ENCODE results near the gene GGT5.
"Not testable (repeated sequence)": the region's sequence is repeated elsewhere in the genome, so short reads cannot be mapped to it uniquely, and the experiment has no call there.

Gene GGT5

GRCh38 chr22:24211716-24212115, 33.2 kb downstream of the GGT5 start:
- H3K4me3 ChIP-seq; DNase-seq (ENCODE audit: low spot score in 2 of 2); H3K27me3 ChIP-seq (ENCODE audit: low read depth); H3K36me3 ChIP-seq (replicated peaks); H3K9me3 ChIP-seq; in situ Hi-C loops (cut with MboI; ENCODE audit: low sequenced_read_pairs): not testable (repeated sequence)
- peaks cover 19% of the 10 kb centered on the region for H3K4me1 ChIP-seq

- H3K4me3 ChIP-seq; H3K9me3 ChIP-seq; DNase-seq (ENCODE audit: low spot score in 2 of 2); H3K27me3 ChIP-seq (ENCODE audit: low read depth); H3K36me3 ChIP-seq (replicated peaks); in situ Hi-C loops (cut with MboI; ENCODE audit: low sequenced_read_pairs): not testable (repeated sequence)
- H3K4me1 ChIP-seq, result peaks cover 24% of the 10 kb centered on the region
Observed at GRCh38 chr22:24210409-24210808, 34.5 kb downstream of the GGT5 start.

GRCh38 chr22:24209687-24210086, 35.2 kb downstream of the GGT5 start:
- DNase-seq (ENCODE audit: low spot score in 2 of 2), result no peak
- in situ Hi-C loops (cut with MboI; ENCODE audit: low sequenced_read_pairs), result no loop called here
- Histone ChIP-seq H3K4me1 (peaks cover 24% of the 10 kb centered on the region), H3K36me3 (replicated peaks) (no peaks in the 10 kb centered on the region), H3K9me3 (peaks cover 8% of the 10 kb centered on the region; the same call in 1 of the 2 replicates), H3K27me3 (ENCODE audit: low read depth) (no peaks in the 10 kb centered on the region), H3K4me3 (no peak overlapping the region)

GRCh38 chr22:24209016-24209415, 35.9 kb downstream of the GGT5 start:
- in situ Hi-C loops (cut with MboI; ENCODE audit: low sequenced_read_pairs), result no loop called here
- Histone ChIP-seq H3K4me1 (peaks cover 24% of the 10 kb centered on the region), H3K27me3 (ENCODE audit: low read depth) (no peaks in the 10 kb centered on the region), H3K9me3 (peaks cover 13% of the 10 kb centered on the region; the same call in 1 of the 2 replicates), H3K36me3 (replicated peaks) (no peaks in the 10 kb centered on the region), H3K4me3 (no peak overlapping the region)
- no peak for DNase-seq (ENCODE audit: low spot score in 2 of 2)

GRCh38 chr22:24208012-24208749, 36.7 kb downstream of the GGT5 start:
- peaks cover 13% of the 10 kb centered on the region; the same call in 1 of the 2 replicates for H3K9me3 ChIP-seq
- in situ Hi-C loops (cut with MboI; ENCODE audit: low sequenced_read_pairs), result no loop called here
- H3K4me3 ChIP-seq, result no peak overlapping the region
- no peak for DNase-seq (ENCODE audit: low spot score in 2 of 2)
- H3K4me1 ChIP-seq, result peaks cover 24% of the 10 kb centered on the region
- H3K27me3 ChIP-seq (ENCODE audit: low read depth), result no peaks in the 10 kb centered on the region
- no peaks in the 10 kb centered on the region for H3K36me3 ChIP-seq (replicated peaks)

GRCh38 chr22:24207264-24208011, 37.4 kb downstream of the GGT5 start:
- peaks cover 13% of the 10 kb centered on the region; the same call in 1 of the 2 replicates for H3K9me3 ChIP-seq
- H3K27me3 ChIP-seq (ENCODE audit: low read depth), result no peaks in the 10 kb centered on the region
- H3K36me3 ChIP-seq (replicated peaks), result no peaks in the 10 kb centered on the region
- in situ Hi-C loops (cut with MboI; ENCODE audit: low sequenced_read_pairs), result no loop called here
- H3K4me1 ChIP-seq, result peaks cover 24% of the 10 kb centered on the region
- no peak for DNase-seq (ENCODE audit: low spot score in 2 of 2)
- no peak overlapping the region for H3K4me3 ChIP-seq

GRCh38 chr22:24206460-24207263, 38.2 kb downstream of the GGT5 start:
- peaks cover 13% of the 10 kb centered on the region; the same call in 1 of the 2 replicates for H3K9me3 ChIP-seq
- peaks cover 18% of the 10 kb centered on the region for H3K4me1 ChIP-seq
- H3K4me3 ChIP-seq; in situ Hi-C loops (cut with MboI; ENCODE audit: low sequenced_read_pairs); H3K36me3 ChIP-seq (replicated peaks); H3K27me3 ChIP-seq (ENCODE audit: low read depth); DNase-seq (ENCODE audit: low spot score in 2 of 2): not testable (repeated sequence)

- Histone ChIP-seq H3K9me3 (peaks cover 13% of the 10 kb centered on the region; the same call in 1 of the 2 replicates), H3K4me3 (no peak overlapping the region), H3K27me3 (ENCODE audit: low read depth) (no peaks in the 10 kb centered on the region), H3K4me1 (peaks cover 15% of the 10 kb centered on the region), H3K36me3 (replicated peaks) (no peaks in the 10 kb centered on the region)
- no peak for DNase-seq (ENCODE audit: low spot score in 2 of 2)
- in situ Hi-C loops (cut with MboI; ENCODE audit: low sequenced_read_pairs), result no loop called here
Observed at GRCh38 chr22:24205438-24206195, 39.3 kb downstream of the GGT5 start.

- Histone ChIP-seq H3K4me1 (peaks cover 11% of the 10 kb centered on the region), H3K9me3 (peaks cover 13% of the 10 kb centered on the region; the same call in 1 of the 2 replicates)
- H3K27me3 ChIP-seq (ENCODE audit: low read depth); in situ Hi-C loops (cut with MboI; ENCODE audit: low sequenced_read_pairs); H3K36me3 ChIP-seq (replicated peaks); H3K4me3 ChIP-seq; DNase-seq (ENCODE audit: low spot score in 2 of 2): not testable (repeated sequence)
Observed at GRCh38 chr22:24203856-24204255, 41.0 kb downstream of the GGT5 start.

GRCh38 chr22:24201681-24202614, 42.9 kb downstream of the GGT5 start:
- Histone ChIP-seq H3K36me3 (replicated peaks) (no peaks in the 10 kb centered on the region), H3K9me3 (peaks cover 13% of the 10 kb centered on the region; the same call in 1 of the 2 replicates), H3K4me1 (peaks cover 7% of the 10 kb centered on the region), H3K4me3 (no peak overlapping the region), H3K27me3 (ENCODE audit: low read depth) (no peaks in the 10 kb centered on the region)
- DNase-seq (ENCODE audit: low spot score in 2 of 2), result no peak
- in situ Hi-C loops (cut with MboI; ENCODE audit: low sequenced_read_pairs), result no loop called here

GRCh38 chr22:24200619-24201212, 44.2 kb downstream of the GGT5 start:
- Histone ChIP-seq H3K27me3 (ENCODE audit: low read depth) (no peaks in the 10 kb centered on the region), H3K4me1 (0 out of 2 replicates have a peak, but pooled peaks cover 2% of the 10 kb centered on the region), H3K9me3 (peaks cover 13% of the 10 kb centered on the region; the same call in 1 of the 2 replicates), H3K4me3 (no peak overlapping the region), H3K36me3 (replicated peaks) (no peaks in the 10 kb centered on the region)
- no peak for DNase-seq (ENCODE audit: low spot score in 2 of 2)
- in situ Hi-C loops (cut with MboI; ENCODE audit: low sequenced_read_pairs), result no loop called here

- in situ Hi-C loops (cut with MboI; ENCODE audit: low sequenced_read_pairs), result loop anchor here (10.0 kb wide), 1 partner anchor 46 kb away; the partner anchor contains the start of gene GGT5
- H3K4me1 ChIP-seq, result no peaks in the 10 kb centered on the region
- H3K27me3 ChIP-seq (ENCODE audit: low read depth), result no peaks in the 10 kb centered on the region
- no peak for DNase-seq (ENCODE audit: low spot score in 2 of 2)
- H3K36me3 ChIP-seq (replicated peaks), result no peaks in the 10 kb centered on the region
- no peaks in the 10 kb centered on the region for H3K9me3 ChIP-seq
- no peak overlapping the region for H3K4me3 ChIP-seq
Observed at GRCh38 chr22:24198682-24199052, 46.2 kb downstream of the GGT5 start.

Measured in HAP-1 (cell line).